AG08395 (cell line): ENCODE data around the gene CD200.

Experiments
- DNase-seq: peaks from one replicate; pipeline ENCODE4 v3.0.0; 2012; ENCODE audit warnings: mixed read lengths, low spot score

Gene CD200

DNA sequence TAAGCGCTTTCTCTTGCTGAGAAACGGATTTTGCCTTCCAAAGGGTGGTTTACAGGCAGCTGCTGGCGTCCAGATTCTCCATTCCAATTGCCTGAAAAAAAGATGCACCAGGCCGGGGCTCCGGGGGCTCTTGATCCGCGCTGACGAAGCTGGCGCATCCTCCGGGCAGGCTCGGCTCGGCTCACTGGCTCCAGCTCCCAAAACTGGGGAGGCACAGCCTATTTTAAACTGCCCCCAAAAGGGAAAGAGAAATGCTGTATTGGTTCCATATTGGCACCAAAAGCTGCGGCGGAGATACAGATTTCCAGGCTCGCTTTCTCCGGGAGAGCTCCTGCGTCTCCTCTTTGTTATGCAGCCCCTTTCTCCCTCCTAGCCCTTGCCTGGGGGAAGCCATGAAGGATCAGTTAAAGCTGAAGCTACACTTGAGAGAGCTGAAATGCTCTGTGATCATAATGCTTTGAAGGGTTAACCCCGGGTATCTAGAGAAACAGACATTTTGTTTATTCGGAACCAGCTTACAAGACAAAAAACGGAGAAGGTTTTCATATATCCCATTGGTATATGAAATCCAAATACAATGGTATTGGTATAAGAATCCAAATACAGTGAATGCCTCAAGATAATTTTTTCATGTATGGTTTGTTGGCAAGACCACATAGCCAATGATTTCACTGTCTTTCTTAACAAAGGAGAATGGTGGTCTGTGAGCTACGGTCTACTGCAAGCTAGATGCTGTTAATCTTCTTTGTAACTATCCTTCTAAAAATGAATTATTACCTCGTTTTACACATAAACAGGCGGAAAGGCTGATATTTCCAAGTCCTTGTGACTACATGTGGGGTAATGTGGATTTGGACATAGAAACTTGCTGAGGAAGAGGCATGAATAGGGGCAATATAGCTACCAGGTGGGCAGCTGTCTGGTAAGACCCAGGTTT, 693 bp downstream of the CD200 start:
- DNase-seq, result no peak

- no peak for DNase-seq
Measured at GRCh38 chr3:112334691-112335433, 1.9 kb downstream of the CD200 start.

- DNase-seq, result no peak
Measured at GRCh38 chr3:112335434-112335781, 2.5 kb downstream of the CD200 start.

GRCh38 chr3:112338021-112338726, 5.2 kb downstream of the CD200 start:
- no peak for DNase-seq

- no peak for DNase-seq
Measured at GRCh38 chr3:112338727-112339056, 5.7 kb downstream of the CD200 start.

GRCh38 chr3:112339134-112339533, 6.2 kb downstream of the CD200 start:
- DNase-seq, result no peak

DNA sequence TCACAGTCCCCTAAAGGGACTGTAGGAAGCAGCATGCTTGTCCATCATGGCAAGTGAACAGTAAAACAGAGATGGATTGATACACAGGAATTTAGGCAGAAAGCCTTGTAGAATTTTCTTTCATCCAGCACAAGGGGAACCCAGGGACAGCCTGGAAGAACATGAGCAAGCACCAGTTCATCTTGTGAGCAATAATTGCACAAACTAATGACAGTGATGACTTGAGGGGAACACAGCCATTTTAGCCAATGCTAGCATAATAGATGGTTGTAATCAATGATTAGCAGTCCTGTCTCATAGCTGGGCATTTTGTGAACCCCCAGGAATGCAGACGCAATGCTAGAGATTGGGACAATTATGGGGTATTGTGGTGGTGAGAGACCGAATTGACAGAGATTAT, 6.7 kb downstream of the CD200 start:
- no peak for DNase-seq

GRCh38 chr3:112341386-112341785, 8.4 kb downstream of the CD200 start:
- DNase-seq, result no peak

GRCh38 chr3:112345681-112346080, 12.7 kb downstream of the CD200 start:
- DNase-seq, result no peak

- DNase-seq, result no peak
Measured at GRCh38 chr3:112346491-112347122, 13.7 kb downstream of the CD200 start.

DNA sequence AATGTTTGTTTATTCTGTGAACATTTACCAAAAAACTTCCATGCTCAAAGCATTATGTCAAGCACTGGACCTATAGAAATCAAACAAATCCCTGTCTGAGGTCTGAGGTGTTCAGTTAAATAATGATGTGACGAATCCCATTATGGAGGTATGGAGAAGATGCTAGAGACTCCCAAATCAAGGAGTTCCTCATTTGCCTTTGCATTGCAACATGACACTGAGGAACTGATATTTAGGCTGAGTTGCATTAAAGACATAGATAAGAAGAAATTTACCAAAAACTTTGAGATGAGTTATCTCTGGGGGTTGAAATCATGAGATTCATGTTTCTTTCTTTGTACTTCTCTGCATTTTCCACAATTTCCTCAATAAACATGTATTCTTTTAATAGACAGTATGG, 16.0 kb downstream of the CD200 start:
- no peak for DNase-seq

DNA sequence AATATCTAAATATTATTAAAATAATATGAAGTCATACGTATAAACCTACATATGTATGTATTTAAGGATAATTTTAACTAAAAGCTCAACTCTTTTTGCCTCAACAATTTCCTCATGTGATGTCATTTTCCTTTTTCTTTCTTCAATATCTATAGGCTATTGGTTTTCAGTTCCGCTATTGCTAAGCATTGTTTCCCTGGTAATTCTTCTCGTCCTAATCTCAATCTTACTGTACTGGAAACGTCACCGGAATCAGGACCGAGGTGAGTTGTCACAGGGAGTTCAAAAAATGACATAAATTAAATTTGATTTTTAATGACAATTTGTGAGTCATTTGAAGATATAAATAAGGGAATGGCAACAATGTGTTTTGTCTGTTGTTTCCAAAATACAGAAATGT, 16.6 kb downstream of the CD200 start:
- DNase-seq, result no peak

- DNase-seq, result no peak
Measured at GRCh38 chr3:112350018-112350810, 17.3 kb downstream of the CD200 start.

DNA sequence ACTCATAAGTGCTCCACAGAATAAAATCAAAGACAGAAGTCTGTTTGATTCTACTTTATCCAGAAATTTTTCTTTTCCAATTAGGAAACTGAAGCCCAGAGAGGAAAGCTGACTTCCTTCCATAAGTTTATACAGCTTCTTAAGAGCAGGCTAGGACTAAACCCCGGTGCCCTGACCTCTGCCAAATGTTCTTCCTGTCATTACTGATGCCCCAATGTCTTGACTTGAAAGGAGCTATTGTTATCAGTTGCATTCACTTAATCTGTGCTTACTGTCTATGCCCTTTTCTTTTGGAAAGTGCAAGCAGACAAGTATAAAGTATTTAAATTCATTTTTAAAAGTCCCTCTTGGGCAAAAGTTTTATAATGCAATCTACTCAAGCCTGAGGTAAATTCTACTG, 18.1 kb downstream of the CD200 start:
- DNase-seq, result no peak

DNA sequence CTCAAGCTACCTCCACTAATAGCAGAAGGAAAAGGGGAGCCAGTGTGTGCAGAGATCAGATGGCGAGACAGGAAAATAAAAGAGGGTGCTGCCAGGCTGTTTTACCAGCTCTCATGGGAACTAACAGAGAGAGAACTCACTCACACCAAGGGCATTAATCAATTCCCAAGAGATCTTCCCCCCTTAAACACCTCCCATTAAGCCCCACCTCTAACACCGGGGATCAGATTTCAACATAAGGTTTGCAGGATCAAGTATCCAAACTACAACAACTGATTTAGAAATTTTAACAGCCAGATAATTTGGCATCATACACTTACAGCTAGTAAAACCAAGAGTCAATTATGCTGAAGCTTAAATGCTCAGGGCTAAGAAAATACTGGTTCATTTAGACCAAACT, 18.9 kb downstream of the CD200 start:
- no peak for DNase-seq

DNA sequence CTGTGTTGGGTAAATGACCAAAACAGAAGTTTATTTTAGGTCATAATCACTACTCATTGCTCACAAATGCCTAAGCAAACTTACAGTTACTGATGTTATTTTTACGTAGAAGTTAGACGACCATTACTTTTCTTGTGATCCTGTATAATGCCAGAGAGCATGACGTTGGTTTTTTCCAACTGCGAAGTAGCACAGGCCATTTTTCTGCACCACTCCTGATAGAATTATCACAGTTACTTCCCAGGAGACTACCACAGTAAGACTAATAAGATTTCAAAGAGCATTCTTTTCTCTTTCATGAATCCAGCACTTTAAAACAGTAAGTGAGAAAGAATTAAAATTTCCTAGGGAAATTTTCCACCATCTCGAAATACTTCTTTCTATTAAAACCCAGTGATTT, 19.8 kb downstream of the CD200 start:
- no peak for DNase-seq

DNA sequence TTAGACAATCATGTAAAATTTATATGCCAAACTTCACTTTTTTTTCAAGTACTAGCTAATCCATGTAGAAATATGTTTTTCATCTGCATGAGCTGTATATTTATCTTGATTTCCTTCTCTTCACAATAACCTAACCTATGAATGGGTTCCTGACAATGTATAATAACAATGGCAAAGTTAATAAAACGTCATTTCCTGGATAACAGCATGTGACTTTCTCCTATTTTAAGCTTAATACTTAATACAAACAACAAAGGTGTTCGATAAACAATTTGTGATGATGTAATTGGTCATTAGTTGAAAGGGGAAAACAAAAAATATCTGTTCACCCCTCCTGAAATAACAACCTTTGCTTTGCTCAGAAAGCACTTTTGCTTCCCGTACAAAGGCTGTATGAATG, 20.4 kb downstream of the CD200 start:
- no peak for DNase-seq

DNA sequence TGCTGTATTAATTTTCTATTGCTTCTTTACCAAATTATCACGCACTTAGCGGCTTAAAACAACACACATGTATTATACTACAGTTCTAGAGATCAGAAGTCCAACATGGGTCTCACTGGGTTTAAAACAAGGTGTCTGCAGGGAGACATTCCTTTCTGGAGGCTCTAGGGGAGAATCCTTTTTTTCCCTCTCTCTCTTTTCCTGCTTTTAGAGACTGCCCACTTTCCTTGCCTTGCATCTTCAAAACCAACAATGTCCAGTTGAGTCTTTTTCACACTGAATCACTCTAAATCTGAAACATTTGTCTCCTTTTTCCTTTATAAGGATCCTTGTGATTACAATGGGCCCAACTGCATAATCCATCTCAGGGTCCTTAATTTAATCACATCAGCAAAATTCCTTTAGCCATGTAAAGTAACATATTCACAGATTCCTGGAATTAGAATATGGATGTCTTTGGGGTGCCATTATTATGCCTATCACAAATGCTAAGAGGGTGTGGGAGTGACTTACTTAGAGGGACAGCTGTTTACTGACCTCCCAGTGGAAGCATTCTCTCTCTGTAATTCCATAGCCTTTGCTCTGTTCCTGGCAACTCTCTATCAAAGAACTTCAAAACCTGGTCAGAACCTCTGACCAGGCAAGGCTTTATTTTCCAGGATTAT, 21.8 kb downstream of the CD200 start:
- DNase-seq, result no peak

DNA sequence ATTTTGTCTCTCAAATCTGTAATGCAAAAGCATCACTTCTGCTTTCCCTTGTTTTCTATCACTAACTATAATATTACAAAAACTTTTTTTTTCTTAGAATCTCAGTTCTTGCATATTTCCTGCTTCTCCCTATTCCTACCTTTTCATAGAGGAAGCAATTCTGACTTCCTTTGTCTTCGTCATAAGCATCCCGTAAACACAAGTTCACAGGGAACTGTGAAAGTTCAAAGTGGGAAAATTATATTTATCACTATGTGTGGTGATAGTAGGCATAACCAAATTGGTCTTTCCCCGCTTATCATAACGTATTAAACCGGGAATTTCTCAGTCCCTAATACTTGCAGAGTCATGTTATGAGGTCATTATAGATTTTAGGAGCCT, 22.3 kb downstream of the CD200 start:
- DNase-seq, result no peak

- no peak for DNase-seq
Measured at GRCh38 chr3:112357930-112358780, 25.2 kb downstream of the CD200 start.
